Activated CD4-positive, CD25-positive, alpha-beta regulatory T cell treated with anti-CD3 and anti-CD28 coated beads, Interleukin-2, amount 50 U/mL, for 72 hours (primary cell): ENCODE data around the gene TP53TG3F.
A peak's percentile ranks its signal among the peaks of the same experiment; 100 is the strongest.
"Not testable (repeated sequence)": the region's sequence is repeated elsewhere in the genome, so short reads cannot be mapped to it uniquely, and the experiment has no call there.

Experiments used
- DNase-seq: peaks from one replicate; pipeline ENCODE4 v3.0.0; 2021

TP53TG3F gene

DNA sequence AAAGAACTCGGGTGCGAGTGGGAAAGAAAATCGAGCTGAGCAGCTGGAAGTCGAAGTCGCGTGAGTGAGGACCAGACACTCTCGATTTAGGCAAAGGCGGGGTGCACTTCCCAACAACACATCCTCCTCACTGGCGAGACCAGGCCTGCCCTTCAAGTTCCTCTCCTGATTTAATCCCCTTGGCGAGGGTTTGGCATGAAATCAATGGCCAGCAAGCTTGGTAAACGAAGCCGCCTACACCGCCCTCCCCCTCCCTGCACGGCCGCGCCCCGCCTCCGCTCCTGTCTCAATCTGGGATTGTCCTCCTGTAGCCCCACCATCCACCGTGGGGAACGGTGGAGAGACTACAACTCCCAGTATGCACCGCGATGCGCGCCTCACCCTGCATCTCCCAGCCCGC lies at the start of gene TP53TG3F:
TSS of gene TP53TG3F (plus strand) at position 301 of the 400 bp plus-strand sequence. CDS start at position 369, 68 bp downstream.
- not testable (repeated sequence) for DNase-seq

GRCh38 chr16:33491611-33492010 lies 32.2 kb downstream of the TP53TG3F start:
- peak; percentile 21 for DNase-seq

- DNase-seq = not testable (repeated sequence)
These were observed 47.8 kb downstream of the TP53TG3F start for GRCh38 chr16:33507231-33507630.

DNA sequence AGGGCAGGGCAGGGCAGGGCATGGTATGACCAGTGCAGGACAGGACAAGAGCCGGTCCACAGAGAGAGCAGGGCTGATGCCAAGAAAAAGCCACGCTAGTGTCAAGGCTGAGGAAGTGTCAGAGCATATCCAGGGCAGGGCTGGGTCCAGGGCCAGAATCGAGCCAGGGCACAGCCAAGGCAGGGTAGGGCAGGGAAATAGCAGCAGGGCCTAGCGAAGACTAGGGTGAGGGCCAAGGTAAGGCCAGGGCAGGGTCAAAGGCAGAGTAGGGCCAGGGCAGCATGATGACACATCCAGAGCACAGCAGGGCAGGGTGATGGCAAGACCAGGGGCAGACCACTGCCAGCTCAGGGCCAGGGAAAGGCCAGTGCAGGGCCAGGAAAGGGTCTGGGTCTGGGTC lies 49.7 kb downstream of the TP53TG3F start:
- DNase-seq = not testable (repeated sequence)

- DNase-seq = not testable (repeated sequence)
These were observed 50.5 kb downstream of the TP53TG3F start for GRCh38 chr16:33509906-33510305.
